CD14-positive monocyte (primary cell): Measurements from ENCODE around the gene COL5A3. TPM values are rescaled to one million over a fixed set of nuclear protein-coding genes. Genes with fewer than 3 reads are reported as not detected.
"Not testable (repeated sequence)": the region's sequence is repeated elsewhere in the genome, so short reads cannot be mapped to it uniquely, and the experiment has no call there.

Source experiments
- DNase-seq, 3 donors: peaks; one replicate each; pipeline ENCODE4 v3.0.0-alpha.2; 2011 to 2022
- H2AFZ ChIP-seq: 2 replicates; pipeline ENCODE4 v1.6.0; 2012; ENCODE audit warnings: mild to moderate bottlenecking, low read depth, low read length, inconsistent platforms; ENCODE audit not compliant: insufficient read depth, poor library complexity, severe bottlenecking
- H3K27ac ChIP-seq, 2 donors: 1 replicate in 1 of 2; 2 replicates in 1 of 2; pipeline ENCODE4 v1.5.1; 2012 to 2013; ENCODE audit warnings: low read length in 2 of 2, control low read depth in 1 of 2, inconsistent platforms in 1 of 2, low read depth in 1 of 2, mild to moderate bottlenecking in 1 of 2
- H3K27me3 ChIP-seq, 2 donors: one replicate each; pipeline versions ENCODE4 v1.6.0 to v1.6.1; 2011 to 2013; ENCODE audit warnings: low read length in 2 of 2; ENCODE audit not compliant: control insufficient read depth in 2 of 2, insufficient read depth in 2 of 2
- H3K36me3 ChIP-seq, 2 donors: replicated peaks in 1 of 2; 1 replicate in 1 of 2; 2 replicates in 1 of 2; pipeline versions ENCODE4 v1.5.1 to v1.6.1; 2012 to 2013; ENCODE audit warnings: low read length in 2 of 2, control low read depth in 1 of 2, inconsistent platforms in 1 of 2, mild to moderate bottlenecking in 1 of 2; ENCODE audit not compliant: insufficient read depth in 2 of 2, control insufficient read depth in 1 of 2
- H3K4me1 ChIP-seq, 2 donors: 1 replicate in 1 of 2; 2 replicates in 1 of 2; pipeline versions ENCODE4 v1.5.1 to v1.6.1; 2012 to 2013; ENCODE audit warnings: low read length in 2 of 2, control low read depth in 1 of 2, inconsistent platforms in 1 of 2, mild to moderate bottlenecking in 1 of 2, moderate library complexity in 1 of 2; ENCODE audit not compliant: insufficient read depth in 2 of 2, control insufficient read depth in 1 of 2
- H3K4me2 ChIP-seq: replicated peaks from 2 replicates; pipeline ENCODE3; 2012; ENCODE audit warnings: low read length, moderate library complexity, mild to moderate bottlenecking; ENCODE audit not compliant: poor library complexity, severe bottlenecking; ENCODE audit errors: extremely low read depth
- H3K4me3 ChIP-seq, 3 experiments: fragments of 200-600 bp in 1 of 3; sonication (generic) in 1 of 3; replicated peaks in 1 of 3; 1 replicate in 2 of 3; 2 replicates in 1 of 3; pipeline ENCODE4 v1.5.1; 2011 to 2013; ENCODE audit warnings: low read length in 3 of 3, mild to moderate bottlenecking in 3 of 3, control low read depth in 2 of 3, low read depth in 2 of 3, inconsistent platforms in 1 of 3, moderate library complexity in 1 of 3
- H3K79me2 ChIP-seq: 2 replicates; pipeline ENCODE4 v1.6.0; 2012; ENCODE audit warnings: mild to moderate bottlenecking, control low read depth, inconsistent platforms, low read length, moderate library complexity; ENCODE audit not compliant: insufficient read depth
- H3K9ac ChIP-seq: 2 replicates; pipeline ENCODE4 v1.6.0; 2017; ENCODE audit warnings: low read length, mild to moderate bottlenecking; ENCODE audit not compliant: insufficient read depth, poor library complexity, severe bottlenecking
- H3K9me3 ChIP-seq, 2 donors: replicated peaks in 1 of 2; 1 replicate in 1 of 2; 2 replicates in 1 of 2; pipeline versions ENCODE4 v1.5.1 to v1.6.1; 2012 to 2013; ENCODE audit warnings: low read length in 2 of 2, control low read depth in 1 of 2; ENCODE audit not compliant: control insufficient read depth in 1 of 2, insufficient read depth in 1 of 2
- H4K20me1 ChIP-seq: 2 replicates; pipeline ENCODE4 v1.6.0; 2012; ENCODE audit warnings: mild to moderate bottlenecking, low read length, control low read depth, moderate library complexity; ENCODE audit not compliant: insufficient read depth
- H3K27ac Mint-ChIP-seq, 7 donors: one replicate each; pipeline ENCODE4 v1.8.0; 2020; ENCODE audit warnings: mild to moderate bottlenecking in 7 of 7, mixed read lengths in 7 of 7, moderate library complexity in 6 of 7, inconsistent platforms in 2 of 7
- H3K27me3 Mint-ChIP-seq, 3 donors: one replicate each; pipeline ENCODE4 v1.8.0; 2021 to 2022; ENCODE audit warnings: low read depth in 3 of 3, mild to moderate bottlenecking in 3 of 3, mixed read lengths in 3 of 3, moderate library complexity in 3 of 3, inconsistent platforms in 1 of 3
- H3K36me3 Mint-ChIP-seq, 2 donors: one replicate each; pipeline ENCODE4 v1.8.0; 2020; ENCODE audit warnings: mixed read lengths in 2 of 2, inconsistent platforms in 1 of 2, mild to moderate bottlenecking in 1 of 2
- H3K4me1 Mint-ChIP-seq: one replicate; pipeline ENCODE4 v1.8.0; 2020; ENCODE audit warnings: mild to moderate bottlenecking, mixed read lengths
- H3K4me3 Mint-ChIP-seq, 2 donors: one replicate each; pipeline ENCODE4 v1.8.0; 2020; ENCODE audit warnings: mild to moderate bottlenecking in 2 of 2, mixed read lengths in 2 of 2, moderate library complexity in 1 of 2
- H3K9me3 Mint-ChIP-seq, 7 donors: one replicate each; pipeline ENCODE4 v1.8.0; 2020 to 2022; ENCODE audit warnings: mixed read lengths in 7 of 7, mild to moderate bottlenecking in 6 of 7, moderate library complexity in 6 of 7, inconsistent platforms in 2 of 7
- CTCF ChIP-seq: fragments of 200-600 bp; IDR thresholded peaks from one replicate; pipeline ENCODE4 v1.8.0; 2022; ENCODE audit warnings: antibody characterized with exemption, mild to moderate bottlenecking
- WGBS: methylation state at CpG from one replicate; pipeline ENCODE4 v1.1.5; 2013; ENCODE audit warnings: missing lambda C conversion rate; ENCODE audit not compliant: insufficient coverage; 5-methylcytosine and 5-hydroxymethylcytosine counted together
- intact Hi-C, 2 donors: fragments of 100-400 bp; cut with micrococcal nuclease; formaldehyde crosslinking; loops; one replicate each; pipeline versions ENCODE4 v1.15.0 to v1.15.1; 2023
- polyA plus RNA-seq, 3 donors: library from polyadenylated mRNA; depleted of rRNA in 1 of 3; unstranded in 2 of 3; stranded (reverse) in 1 of 3; fragments of 300-500 nt in 2 of 3; fragments of >200 nt in 1 of 3; fragmentation: Illumina TruSeq in 2 of 3; gene quantifications; 1 replicate in 2 of 3; 2 replicates in 1 of 3; pipeline ENCODE4 v1.2.3, GENCODE V29; 2012 to 2021

Gene COL5A3
- polyA plus RNA-seq, 3 donors: not detected

- no peaks in the 10 kb centered on the region for H3K36me3 ChIP-seq
- Mint-ChIP-seq H3K27me3 (peaks cover 5 to 28% (median 7%) of the 10 kb centered on the region in 3 donors), H3K9me3 (peaks cover 2 to 9% (median 6%) of the 10 kb centered on the region in 7 donors), H3K27ac (no peak overlapping the region), H3K36me3 (no peaks in the 10 kb centered on the region), H3K4me1 (peaks cover 4% of the 10 kb centered on the region), H3K4me3 (no peak overlapping the region)
- H3K9me3 ChIP-seq: no peaks in the 10 kb centered on the region
- no peak overlapping the region for H3K27ac ChIP-seq
- intact Hi-C loops: no loop called here
- H4K20me1 ChIP-seq: no peaks in the 10 kb centered on the region
- no peak overlapping the region for H3K4me3 ChIP-seq
- no peaks in the 10 kb centered on the region for H3K27me3 ChIP-seq
- peaks cover 0 to 12% of the 10 kb centered on the region in 2 donors for H3K4me1 ChIP-seq
- TF ChIP-seq CTCF: no peak
- no peaks in the 10 kb centered on the region for H3K79me2 ChIP-seq
- H2AFZ ChIP-seq: no peak overlapping the region
- no peak overlapping the region for H3K4me2 ChIP-seq
- no peak for DNase-seq
- no peak overlapping the region for H3K9ac ChIP-seq
- WGBS: 80% methylated on average over 1 of the region's 4 CpGs
These were observed 86.9 kb downstream of the COL5A3 start for GRCh38 chr19:9923440-9923839.

- H3K4me3 Mint-ChIP-seq, H3K27me3 ChIP-seq, H3K9ac ChIP-seq, H3K9me3 ChIP-seq, H2AFZ ChIP-seq, H4K20me1 ChIP-seq, H3K27ac Mint-ChIP-seq, H3K79me2 ChIP-seq, H3K9me3 Mint-ChIP-seq, H3K36me3 ChIP-seq, H3K4me2 ChIP-seq, intact Hi-C loops, H3K4me1 Mint-ChIP-seq, H3K36me3 Mint-ChIP-seq, H3K27ac ChIP-seq, H3K4me3 ChIP-seq, DNase-seq: not testable (repeated sequence)
- H3K4me1 ChIP-seq: peaks cover 0 to 11% of the 10 kb centered on the region in 2 donors
- 78% methylated on average over 3 of the region's 5 CpGs for WGBS
- peaks cover 5 to 32% (median 7%) of the 10 kb centered on the region in 3 donors for H3K27me3 Mint-ChIP-seq
These were observed 87.4 kb downstream of the COL5A3 start for GRCh38 chr19:9922782-9923379.
